Body of pancreas (tissue), 4 donors: ENCODE measurements around the gene HTR3C.

Experiments used
- CTCF ChIP-seq, 7 experiments: fragments of 450-650 bp in 4 of 7; fragments of 200-600 bp in 3 of 7; sonication (generic) in 3 of 7; IDR thresholded peaks; one replicate each; pipeline ENCODE4 v1.5.1; 2016 to 2019; ENCODE audit warnings: antibody characterized with exemption in 7 of 7
- POLR2A ChIP-seq, 3 donors: fragments of 450-650 bp; IDR thresholded peaks; one replicate each; pipeline ENCODE4 v1.6.1; 2016; ENCODE audit warnings: antibody characterized with exemption in 3 of 3, mild to moderate bottlenecking in 2 of 3

- TF ChIP-seq POLR2A (IDR thresholded peaks at IDR 0.05) (no peak), CTCF (IDR thresholded peaks at IDR 0.05) (no peak)
Measured at GRCh38 chr3:184099806-184100686, 47.2 kb downstream of the HTR3C start.
